HFF-Myc (cell line): ENCODE results near the gene SCARF1.

Experiments used
- DNase-seq: peaks from one replicate; pipeline ENCODE4 v3.0.0-alpha.2; 2011; ENCODE audit warnings: low read depth; ENCODE audit errors: extremely low read depth
- H3K4me3 ChIP-seq: replicated peaks from 2 replicates; pipeline ENCODE4 v1.5.1; 2011; ENCODE audit warnings: low read depth, mild to moderate bottlenecking, control low read depth, low read length
- TF ChIP-seq, protein P1 (sequence below): IDR thresholded peaks from 2 replicates; pipeline ENCODE4 v1.5.1; 2012; ENCODE audit warnings: mild to moderate bottlenecking, low read depth, low read length, control low read depth; ENCODE audit errors: missing control alignments

The SCARF1 gene

DNA sequence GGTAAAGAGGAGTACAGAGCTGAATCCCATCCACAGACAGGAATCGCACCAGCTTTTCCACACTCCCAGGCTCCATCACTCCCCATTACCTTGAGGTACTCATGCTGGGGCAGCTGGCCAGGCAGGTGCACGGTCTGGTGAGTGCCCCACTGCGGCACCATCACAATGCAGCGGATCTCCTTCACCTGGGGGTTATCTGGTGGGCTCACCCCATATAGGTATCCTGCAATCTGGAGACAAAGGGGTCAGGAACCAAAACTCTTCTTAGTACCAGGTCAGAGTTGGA is 6.0 kb upstream of the SCARF1 start:
- TF ChIP-seq, protein P1, sequence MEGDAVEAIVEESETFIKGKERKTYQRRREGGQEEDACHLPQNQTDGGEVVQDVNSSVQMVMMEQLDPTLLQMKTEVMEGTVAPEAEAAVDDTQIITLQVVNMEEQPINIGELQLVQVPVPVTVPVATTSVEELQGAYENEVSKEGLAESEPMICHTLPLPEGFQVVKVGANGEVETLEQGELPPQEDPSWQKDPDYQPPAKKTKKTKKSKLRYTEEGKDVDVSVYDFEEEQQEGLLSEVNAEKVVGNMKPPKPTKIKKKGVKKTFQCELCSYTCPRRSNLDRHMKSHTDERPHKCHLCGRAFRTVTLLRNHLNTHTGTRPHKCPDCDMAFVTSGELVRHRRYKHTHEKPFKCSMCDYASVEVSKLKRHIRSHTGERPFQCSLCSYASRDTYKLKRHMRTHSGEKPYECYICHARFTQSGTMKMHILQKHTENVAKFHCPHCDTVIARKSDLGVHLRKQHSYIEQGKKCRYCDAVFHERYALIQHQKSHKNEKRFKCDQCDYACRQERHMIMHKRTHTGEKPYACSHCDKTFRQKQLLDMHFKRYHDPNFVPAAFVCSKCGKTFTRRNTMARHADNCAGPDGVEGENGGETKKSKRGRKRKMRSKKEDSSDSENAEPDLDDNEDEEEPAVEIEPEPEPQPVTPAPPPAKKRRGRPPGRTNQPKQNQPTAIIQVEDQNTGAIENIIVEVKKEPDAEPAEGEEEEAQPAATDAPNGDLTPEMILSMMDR = no peak
- DNase-seq = no peak
- no peak overlapping the region for H3K4me3 ChIP-seq

DNA sequence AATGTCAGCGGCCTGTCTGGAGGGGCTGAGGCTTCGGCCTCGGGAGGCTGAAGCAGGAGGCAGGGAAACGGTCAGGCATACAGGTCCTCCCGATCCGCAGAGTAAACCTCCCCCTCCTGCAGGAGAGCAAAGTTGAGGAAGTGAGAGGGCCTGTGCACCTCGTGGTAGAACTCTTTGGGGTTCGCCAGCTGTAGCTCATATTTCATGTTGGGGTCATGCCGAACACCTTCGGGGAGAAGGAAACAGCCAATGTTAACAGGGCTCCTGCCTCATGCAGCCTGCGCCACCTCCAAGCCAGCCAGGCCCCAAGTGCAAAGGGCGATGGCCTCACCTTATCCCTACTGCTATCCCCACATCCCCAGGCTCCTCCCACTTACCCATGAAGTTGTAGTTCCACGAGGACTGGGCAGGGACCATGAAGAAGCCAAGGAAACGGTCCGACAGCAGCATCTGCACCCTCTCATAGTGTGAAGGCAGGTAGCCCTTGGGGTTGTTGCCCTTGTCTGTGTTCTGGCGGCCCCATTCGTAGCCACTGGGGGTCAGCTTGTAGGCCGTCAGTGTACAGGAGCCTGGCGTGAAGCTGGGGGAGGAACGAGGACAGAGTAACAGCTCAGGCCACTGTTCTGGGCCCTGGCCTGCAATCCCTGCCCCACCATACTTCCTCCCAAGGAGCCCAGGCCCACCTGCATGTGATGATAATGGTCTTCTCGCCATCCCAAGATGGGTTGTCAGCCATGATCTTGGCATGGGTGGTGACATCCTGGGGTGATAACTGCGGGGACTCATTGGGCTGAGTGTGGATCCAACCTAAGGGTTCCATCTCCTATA is 5.4 kb upstream of the SCARF1 start:
- no peak overlapping the region for H3K4me3 ChIP-seq
- DNase-seq = no peak
- TF ChIP-seq, protein P1 = no peak

DNA sequence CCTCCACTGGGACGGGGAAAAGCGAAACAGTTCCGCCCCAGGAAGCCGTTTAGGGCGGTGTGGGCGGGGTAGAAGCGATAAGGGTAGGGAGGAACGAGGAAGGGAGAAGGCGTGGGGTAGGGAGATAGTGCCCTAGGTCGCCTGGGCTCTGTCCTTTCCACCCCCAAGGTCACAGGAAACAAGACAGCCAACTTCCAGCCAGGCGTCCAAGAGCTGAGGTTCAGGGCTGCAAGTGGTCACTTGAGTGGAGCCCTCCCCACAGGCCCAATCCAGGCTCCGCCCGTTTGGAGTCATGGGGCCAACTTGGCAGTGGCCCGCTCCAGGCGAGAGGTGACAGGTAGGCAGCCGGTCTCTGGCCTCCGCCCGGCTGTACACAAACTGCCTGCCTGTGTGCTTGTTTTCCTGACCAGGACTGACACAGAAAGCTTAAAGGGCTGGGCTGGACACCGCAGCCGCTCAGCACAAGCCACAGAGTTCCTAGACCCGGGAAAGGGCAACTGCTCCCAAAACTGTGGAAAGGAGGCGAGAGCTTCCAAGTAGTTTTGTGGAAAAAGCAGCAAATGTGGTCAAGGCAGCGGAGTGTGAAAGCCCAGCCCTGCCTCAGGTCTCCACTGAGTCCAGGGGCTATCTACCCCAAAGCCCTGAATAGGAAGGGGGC is 4.4 kb upstream of the SCARF1 start, which contains the start of gene RILP:
RILP (minus strand) TSS at position 23 of the 658 bp plus-strand sequence. CDS start 62 bp downstream, outside the sequence.
- H3K4me3 ChIP-seq = peak within 1 kb of the TSS; percentile 45
- TF ChIP-seq, protein P1 = no peak
- no peak for DNase-seq

DNA sequence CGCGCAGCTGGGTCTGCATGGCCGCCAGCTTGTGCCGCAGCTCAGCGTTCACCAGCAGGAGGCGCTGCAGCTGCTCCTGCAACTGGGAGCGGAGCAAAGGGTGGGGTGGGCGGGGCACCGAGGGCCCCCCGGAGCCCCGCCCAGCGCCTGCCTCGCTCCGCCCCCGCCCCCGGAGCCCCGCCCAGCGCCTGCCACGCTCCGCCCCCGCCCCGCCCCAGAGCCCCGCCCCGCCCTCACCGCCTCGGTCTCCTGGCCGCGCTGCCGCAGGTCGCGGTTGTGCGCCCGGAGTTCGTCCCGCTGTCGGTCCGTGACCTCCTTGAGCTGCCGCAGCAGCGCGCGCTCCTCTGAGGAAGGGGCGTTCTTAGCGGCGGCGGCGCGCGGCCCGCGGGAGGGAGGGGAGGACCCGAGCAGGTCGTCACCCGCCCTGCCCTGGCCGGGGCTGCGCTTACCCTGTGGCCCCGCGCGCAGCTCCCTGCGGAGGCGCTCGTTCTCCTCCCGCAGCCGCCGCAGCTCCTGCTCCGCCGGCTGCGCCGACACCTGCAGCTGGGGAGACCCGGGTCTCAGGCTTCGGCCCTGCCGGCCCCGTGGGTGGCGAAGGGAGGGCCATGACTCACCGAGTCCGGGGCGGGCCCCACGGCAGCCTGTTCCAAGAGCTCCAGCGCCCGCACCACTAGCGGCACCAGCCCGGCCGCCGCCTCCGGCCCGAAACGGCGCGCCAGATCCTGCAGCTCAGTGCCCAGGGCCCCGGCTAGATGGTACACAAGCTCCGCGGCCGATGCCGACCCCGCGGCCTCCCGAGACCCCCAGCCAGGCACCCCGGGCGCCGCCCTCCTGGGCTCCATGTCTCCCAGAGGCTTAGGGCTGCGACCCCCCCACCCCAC is 3.7 kb upstream of the SCARF1 start:
- DNase-seq = peak; percentile 60
- TF ChIP-seq, protein P1 = peak; percentile 67
- H3K4me3 ChIP-seq = peak overlapping the region; percentile 45

DNA sequence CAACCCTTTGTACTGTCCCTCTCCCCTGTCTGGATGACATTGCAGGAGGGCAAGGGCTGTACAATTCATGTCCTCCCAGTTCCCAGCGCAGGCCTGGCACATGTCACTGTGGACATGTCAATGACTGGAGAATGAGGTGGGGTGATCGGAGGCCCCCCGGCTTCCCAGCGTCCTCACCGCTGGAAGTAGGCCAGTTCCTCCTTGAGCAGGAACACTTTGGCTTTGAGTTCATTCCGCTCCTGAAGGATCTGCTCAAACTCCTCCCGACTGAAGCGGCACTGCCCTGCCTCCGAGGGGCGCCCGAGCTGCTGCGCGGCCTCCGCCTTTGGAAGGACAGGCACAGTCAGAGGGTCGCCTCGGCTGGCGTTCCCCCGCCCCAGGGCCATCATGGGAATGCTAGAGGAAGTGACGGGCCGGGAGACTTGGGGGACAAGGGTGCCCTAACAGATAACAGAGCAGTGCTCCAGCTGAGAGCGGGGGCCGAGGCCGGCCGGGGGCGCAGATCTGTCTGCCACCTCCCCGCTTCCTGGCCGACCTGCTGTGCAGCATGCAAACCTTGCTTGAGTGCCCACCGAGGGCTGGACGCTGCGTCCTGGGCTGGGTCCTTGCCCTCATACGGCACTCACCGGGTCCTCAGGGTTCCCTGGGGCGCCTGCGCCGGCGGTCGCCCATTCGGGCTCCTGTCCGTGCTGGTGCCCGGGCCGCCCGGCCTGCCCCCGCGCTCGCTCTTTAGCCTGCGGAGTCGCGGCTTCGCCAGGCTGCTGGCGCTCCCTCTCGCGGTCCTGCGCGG is 2.8 kb upstream of the SCARF1 start:
- H3K4me3 ChIP-seq = peak overlapping the region; percentile 28
- TF ChIP-seq, protein P1 = no peak
- no peak for DNase-seq

DNA sequence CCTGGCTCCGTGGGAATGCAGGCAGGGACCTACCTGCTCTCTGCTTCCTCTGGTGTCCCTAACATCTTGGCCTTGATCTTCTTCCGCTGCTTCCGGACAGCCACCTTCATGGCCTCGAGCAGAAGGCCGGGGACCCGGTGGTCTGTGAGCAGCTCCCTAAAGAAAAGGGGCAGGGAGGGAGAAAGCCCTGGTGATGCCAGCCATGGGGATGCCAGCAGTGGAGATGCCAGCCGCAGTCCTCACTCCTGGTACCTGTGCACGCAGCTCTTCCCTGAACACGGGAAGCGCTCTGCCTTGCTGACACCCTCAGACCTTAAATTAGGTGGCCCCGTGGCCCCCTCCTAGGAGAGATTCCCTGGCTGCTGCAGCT is 2.3 kb upstream of the SCARF1 start:
- no peak for DNase-seq
- no peak overlapping the region for H3K4me3 ChIP-seq
- TF ChIP-seq, protein P1 = no peak
